Limb (tissue), 2 donors: ENCODE data around the gene RASL10A.

Source experiments
- DNase-seq, 2 donors: peaks; one replicate each; pipeline ENCODE4 v3.0.0-alpha.2; 2016; ENCODE audit errors: extremely low spot score in 2 of 2

RASL10A gene

DNA sequence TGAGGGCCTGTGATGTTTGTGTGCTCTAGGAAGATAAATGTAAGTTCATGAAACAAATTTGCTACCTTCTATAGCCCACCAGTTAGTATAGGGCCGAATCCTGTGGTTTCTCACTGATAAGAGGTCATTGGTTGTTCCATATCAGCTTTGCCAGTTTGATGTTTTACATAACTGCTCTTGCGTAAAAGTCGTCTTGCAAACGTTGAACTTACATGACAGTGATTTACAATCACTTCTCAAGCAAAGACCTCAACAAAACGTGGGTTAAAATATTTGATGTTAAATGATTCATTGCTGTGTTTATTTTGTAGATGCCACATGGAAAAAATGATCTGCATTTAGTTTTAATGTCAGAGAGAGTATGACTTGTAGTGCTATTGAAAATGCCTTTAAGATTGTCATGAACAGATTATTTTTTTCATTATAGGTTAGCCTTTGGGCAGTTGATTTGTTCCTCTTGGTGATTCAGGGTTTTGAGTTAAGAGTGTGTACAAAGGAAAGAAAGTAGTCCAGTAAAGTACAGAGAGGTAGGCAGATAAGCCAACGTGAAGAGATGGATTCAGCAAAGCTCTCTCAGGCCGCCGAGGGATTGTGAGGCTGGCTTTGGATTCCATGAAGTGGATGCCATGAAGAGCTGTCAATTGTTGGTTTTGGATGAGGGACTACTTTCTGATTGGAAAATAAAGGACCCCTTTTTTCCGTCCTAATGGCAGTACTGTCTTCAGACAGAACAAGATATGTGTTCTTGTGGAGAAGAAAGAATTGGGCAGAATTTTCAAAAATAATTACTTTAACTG is 44.8 kb downstream of the RASL10A start:
- DNase-seq: no peak

GRCh38 chr22:29269731-29270474 is 45.6 kb downstream of the RASL10A start:
- DNase-seq: no peak

GRCh38 chr22:29269230-29269604 is 46.3 kb downstream of the RASL10A start:
- DNase-seq: no peak

DNA sequence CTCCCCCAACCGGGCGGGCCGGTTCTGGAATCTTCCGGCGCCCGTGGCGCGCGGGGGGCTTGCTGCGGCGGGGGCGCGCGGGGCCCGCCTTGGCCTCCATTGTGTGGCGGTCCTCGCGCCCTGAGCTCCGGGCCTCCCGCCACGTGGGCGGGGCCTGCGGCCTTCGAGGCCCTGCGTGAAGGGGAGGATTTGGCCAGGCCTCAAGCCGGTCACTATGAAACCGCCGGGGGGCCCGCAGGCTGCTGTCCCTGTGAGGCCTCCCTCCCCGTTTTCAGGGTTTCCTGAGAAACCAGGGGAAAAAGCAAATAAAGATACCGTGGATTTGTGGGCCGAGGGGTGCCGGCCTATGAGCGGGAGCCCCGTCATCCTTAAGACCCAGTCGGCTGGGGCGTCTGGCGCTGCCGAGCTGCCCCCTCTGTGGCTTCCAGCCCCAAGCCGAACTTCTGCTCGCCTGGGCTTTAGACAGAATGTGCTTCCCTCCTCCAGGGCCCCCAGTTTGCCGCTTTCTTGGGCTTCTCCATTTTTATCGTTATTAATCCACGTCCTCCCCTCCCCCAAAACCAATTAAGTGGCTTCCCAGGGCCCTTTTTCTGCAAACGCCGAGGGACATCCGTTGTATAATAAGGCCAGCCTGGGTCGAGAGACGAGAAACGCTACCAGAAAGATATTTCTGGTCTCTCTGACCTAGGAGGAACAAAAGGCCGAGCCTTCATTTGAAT is 46.8 kb downstream of the RASL10A start:
- DNase-seq: peak; percentile 68 to 83

DNA sequence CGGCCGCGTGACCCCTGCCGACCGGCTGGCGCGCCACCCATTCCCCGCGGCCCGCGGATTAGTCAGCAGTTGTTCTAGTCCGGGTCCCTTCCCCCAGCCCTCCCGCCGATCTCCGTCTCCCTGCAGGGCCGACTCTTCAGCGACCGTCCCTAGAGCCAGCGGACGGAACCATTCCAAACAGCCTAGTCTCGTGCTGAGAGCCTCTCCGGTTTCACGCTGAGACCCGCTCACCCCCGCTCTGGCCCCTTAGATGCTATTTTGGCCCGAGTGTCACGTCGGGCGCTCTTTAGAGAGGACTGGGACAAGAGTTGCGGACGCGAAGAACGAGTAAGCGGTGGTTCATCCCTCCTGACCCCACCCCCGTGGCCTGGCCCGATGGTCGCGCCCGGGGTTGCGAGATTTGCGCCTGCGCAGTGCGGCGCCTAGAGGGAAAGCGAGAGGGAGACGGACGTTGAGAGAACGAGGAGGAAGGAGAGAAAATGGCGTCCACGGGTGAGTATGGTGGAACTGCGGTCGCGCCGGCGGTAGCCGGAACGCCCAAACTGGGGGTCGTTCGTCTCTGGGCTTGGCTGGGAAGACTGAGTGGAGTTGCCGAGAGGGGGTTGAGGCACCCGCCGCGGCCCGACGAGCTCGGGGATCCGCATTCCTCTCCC is 47.5 kb downstream of the RASL10A start, which contains the start of the genes EWSR1 and RHBDD3:
EWSR1 (plus strand) TSS at position 411 of the 653 bp plus-strand sequence; CDS start at position 480, 69 bp downstream.
RHBDD3 (minus strand) TSS at position 124 of the 653 bp plus-strand sequence. CDS start 2,355 bp downstream, outside the sequence.
- DNase-seq: peak; percentile 94 to 99

GRCh38 chr22:29267462-29267857 is 48.0 kb downstream of the RASL10A start:
- no peak for DNase-seq

DNA sequence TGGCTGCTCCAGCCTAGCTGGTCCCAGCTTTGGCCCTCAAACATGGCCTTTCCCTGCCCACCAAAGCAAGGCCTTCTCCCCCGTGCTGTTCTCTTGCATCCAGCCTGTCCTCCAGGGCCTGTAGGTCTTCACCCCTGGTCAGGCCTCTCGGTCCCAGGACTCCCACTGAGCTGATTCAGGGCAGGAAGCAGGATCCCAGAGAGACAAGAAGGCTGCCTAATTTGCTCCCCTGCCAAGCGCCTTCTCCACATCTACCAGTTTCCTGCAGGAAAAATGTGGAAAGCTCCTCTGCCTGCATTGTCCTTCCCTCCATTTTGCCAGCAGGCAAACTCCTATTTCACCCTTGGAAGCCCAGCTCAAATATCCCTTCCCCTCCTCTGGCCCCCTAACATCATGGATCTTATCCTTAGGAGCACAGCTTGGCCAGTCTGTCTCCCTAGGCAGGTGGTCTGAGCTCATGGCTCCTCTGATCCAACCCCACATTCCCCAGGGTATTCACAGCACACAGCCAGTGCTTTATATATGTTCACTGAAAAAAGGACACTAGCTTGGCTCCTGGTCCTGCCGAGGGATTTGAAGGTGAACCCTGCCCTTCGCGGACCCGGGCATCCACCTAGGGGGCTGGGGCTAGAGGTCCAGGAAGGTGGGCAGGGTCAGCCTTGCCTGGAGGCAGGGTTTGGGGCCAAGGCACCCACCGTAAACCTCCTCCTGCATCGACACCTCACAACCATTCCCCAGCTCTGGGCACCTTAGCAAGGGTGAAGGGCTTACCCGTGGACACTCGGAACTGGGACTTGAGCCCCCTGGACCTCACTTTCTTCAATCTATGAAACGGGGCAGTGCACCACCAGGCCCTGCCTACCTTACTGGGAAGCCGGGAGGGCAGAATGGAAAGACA is 48.7 kb downstream of the RASL10A start:
- DNase-seq: no peak

- no peak for DNase-seq
Observed at GRCh38 chr22:29265929-29266328, 49.6 kb downstream of the RASL10A start.

- DNase-seq: no peak
Observed at GRCh38 chr22:29265305-29265704, 50.2 kb downstream of the RASL10A start.

DNA sequence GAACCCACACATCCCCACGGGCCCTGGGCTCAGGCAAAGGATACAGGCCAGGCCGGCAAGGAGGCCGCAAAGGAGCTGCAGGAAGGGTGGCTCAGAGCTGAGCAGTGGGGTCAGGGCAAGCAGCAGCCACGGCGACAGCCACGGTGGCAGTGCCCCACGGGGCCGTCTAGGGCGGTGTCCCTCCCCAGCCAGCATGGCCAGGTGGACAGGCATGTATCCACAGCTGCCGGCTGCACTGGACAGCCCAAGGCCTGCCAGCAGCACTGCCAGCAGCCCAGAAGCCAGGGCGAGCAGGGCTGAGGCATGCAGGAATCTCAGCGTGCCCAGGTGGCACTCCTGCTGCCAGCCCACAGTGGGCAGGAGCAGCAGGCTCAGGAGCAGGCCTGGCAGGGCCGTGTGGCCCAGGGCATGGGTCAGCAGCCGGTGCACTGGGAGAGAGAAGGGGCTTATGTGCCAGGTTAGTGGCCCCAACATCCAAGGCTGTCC is 51.7 kb downstream of the RASL10A start:
- DNase-seq: no peak
